Adrenal gland (tissue), 5 donors: ENCODE measurements around the gene VAMP4.

ENCODE experiments used
- CTCF ChIP-seq, 6 experiments: fragments of 450-650 bp in 4 of 6; fragments of 200-600 bp in 2 of 6; sonication (generic) in 1 of 6; IDR thresholded peaks; 1 replicate in 5 of 6; 2 replicates in 1 of 6; pipeline versions ENCODE4 v1.5.1 to v1.8.0; 2016 to 2021; ENCODE audit warnings: antibody characterized with exemption in 6 of 6, mild to moderate bottlenecking in 2 of 6, moderate library complexity in 1 of 6
- POLR2A ChIP-seq, 2 donors: fragments of 450-650 bp; IDR thresholded peaks; one replicate each; pipeline ENCODE4 v1.6.1; 2017; ENCODE audit warnings: antibody characterized with exemption in 2 of 2, mild to moderate bottlenecking in 2 of 2, moderate library complexity in 1 of 2
- donor health status: DM: no; HTN: no; CAD: no.

- TF ChIP-seq POLR2A (IDR thresholded peaks at IDR 0.05): no peak
- TF ChIP-seq CTCF (IDR thresholded peaks at IDR 0.05): no peak
Observed at GRCh38 chr1:171718848-171719247, 23.0 kb downstream of the VAMP4 start.
